Gastrocnemius medialis (tissue), 4 donors: ENCODE data around the gene DMD. TPM values are rescaled to one million over a fixed set of nuclear protein-coding genes. Genes with fewer than 3 reads are reported as not detected.
A peak's percentile ranks its signal among the peaks of the same experiment; 100 is the strongest.

ENCODE experiments used
- ATAC-seq, 2 donors: fragments of 150-250 bp; one replicate each; pipeline ENCODE4 v1.9.1; 2016
- DNase-seq, 2 donors: peaks; one replicate each; pipeline ENCODE4 v3.0.0-alpha.2; 2019
- H3K27ac ChIP-seq, 4 donors: fragments of 200-600 bp; sonication (generic); 1 replicate in 1 of 4; 2 replicates in 3 of 4; pipeline ENCODE4 v1.5.1; 2016 to 2018; ENCODE audit warnings: mild to moderate bottlenecking in 2 of 4, moderate library complexity in 1 of 4
- H3K27me3 ChIP-seq, 3 donors: fragments of 200-600 bp; sonication (generic) in 2 of 3; 1 replicate in 1 of 3; 2 replicates in 2 of 3; pipeline versions ENCODE4 v1.5.1 to v1.6.0; 2016 to 2019; ENCODE audit warnings: mild to moderate bottlenecking in 1 of 3, moderate library complexity in 1 of 3
- H3K36me3 ChIP-seq, 2 donors: fragments of 200-600 bp; sonication (generic) in 1 of 2; one replicate each; pipeline ENCODE4 v1.5.1; 2017 to 2018
- H3K4me1 ChIP-seq, 2 donors: fragments of 200-600 bp; sonication (generic) in 1 of 2; one replicate each; pipeline ENCODE4 v1.5.1; 2016 to 2017; ENCODE audit warnings: mild to moderate bottlenecking in 2 of 2
- H3K4me3 ChIP-seq, 4 donors: fragments of 200-600 bp; sonication (generic) in 3 of 4; 1 replicate in 1 of 4; 2 replicates in 3 of 4; pipeline ENCODE4 v1.5.1; 2016 to 2019; ENCODE audit warnings: mild to moderate bottlenecking in 2 of 4
- H3K9me3 ChIP-seq, 3 donors: fragments of 200-600 bp; sonication (generic) in 2 of 3; 1 replicate in 1 of 3; 2 replicates in 2 of 3; pipeline ENCODE4 v1.5.1; 2016 to 2019
- CTCF ChIP-seq, 5 experiments: fragments of 450-650 bp in 3 of 5; fragments of 200-600 bp in 2 of 5; sonication (generic) in 2 of 5; IDR thresholded peaks in 4 of 5; conservative IDR thresholded peaks in 1 of 5; 1 replicate in 4 of 5; 2 replicates in 1 of 5; pipeline ENCODE4 v1.5.1; 2016 to 2019; ENCODE audit warnings: antibody characterized with exemption in 5 of 5, mild to moderate bottlenecking in 3 of 5, moderate library complexity in 3 of 5
- POLR2A ChIP-seq, 2 donors: fragments of 450-650 bp; IDR thresholded peaks; one replicate each; pipeline ENCODE4 v1.6.1; 2017; ENCODE audit warnings: antibody characterized with exemption in 2 of 2, mild to moderate bottlenecking in 2 of 2, moderate library complexity in 2 of 2
- in situ Hi-C, 4 donors: fragments of 200-750 bp; cut with MboI; loops; one replicate each; pipeline versions ENCODE4 v1.15.0 to v1.8.0; 2017; ENCODE audit warnings: low sequenced_read_pairs in 4 of 4
- intact Hi-C: fragments of 100-400 bp; cut with DNase I; formaldehyde crosslinking; loops from one replicate; pipeline ENCODE4 v1.15.1; 2023; ENCODE audit warnings: low total_unique reads
- total RNA-seq, 4 donors: library from RNA; depleted of rRNA; stranded (reverse); fragments of >200 nt; gene quantifications; one replicate each; pipeline versions ENCODE4 v1.1.0 to v1.2.3, GENCODE V29; 2016

DMD gene
- total RNA-seq, 4 donors from 2014 or later: 53.5 to 201 (median 98.9) TPM

GRCh38 chrX:32045149-32045548, 1166.2 kb downstream of the DMD start:
- in situ Hi-C loops (no loop called here), intact Hi-C loops (no loop called here)
- no peaks in the 10 kb centered on the region for H3K27me3 ChIP-seq
- peak overlapping the region in 1 of 4 donors; percentile 27 for H3K27ac ChIP-seq
- no peaks in the 10 kb centered on the region for H3K9me3 ChIP-seq
- no peaks in the 10 kb centered on the region for H3K4me1 ChIP-seq
- TF ChIP-seq POLR2A (IDR thresholded peaks at IDR 0.05): no peak
- ATAC-seq (peak; percentile 54 to 90), DNase-seq (peak; percentile 8 to 32)
- no peak overlapping the region for H3K4me3 ChIP-seq
- H3K36me3 ChIP-seq: no peaks in the 10 kb centered on the region

GRCh38 chrX:32041181-32041580, 1170.2 kb downstream of the DMD start:
- in situ Hi-C loops: no loop called here
- TF ChIP-seq CTCF (IDR thresholded peaks at IDR 0.05 in 4 of 5, conservative IDR thresholded peaks at IDR 0.05 in 1 of 5): no peak
- TF ChIP-seq POLR2A (IDR thresholded peaks at IDR 0.05): no peak
- Histone ChIP-seq H3K27ac (no peak overlapping the region), H3K27me3 (no peaks in the 10 kb centered on the region), H3K4me3 (no peak overlapping the region), H3K9me3 (no peaks in the 10 kb centered on the region), H3K4me1 (no peaks in the 10 kb centered on the region), H3K36me3 (no peaks in the 10 kb centered on the region)
- ATAC-seq: no peak
- DNase-seq: no peak
- intact Hi-C loops: no loop called here

GRCh38 chrX:32026772-32027171, 1184.6 kb downstream of the DMD start:
- intact Hi-C loops: no loop called here
- Histone ChIP-seq H3K27ac (no peak overlapping the region), H3K4me1 (no peaks in the 10 kb centered on the region), H3K36me3 (no peaks in the 10 kb centered on the region), H3K9me3 (no peaks in the 10 kb centered on the region), H3K27me3 (no peaks in the 10 kb centered on the region), H3K4me3 (no peak overlapping the region)
- in situ Hi-C loops: no loop called here
- DNase-seq (no peak), ATAC-seq (no peak)
- no peak for TF ChIP-seq POLR2A (IDR thresholded peaks at IDR 0.05)
- TF ChIP-seq CTCF (IDR thresholded peaks at IDR 0.05 in 4 of 5, conservative IDR thresholded peaks at IDR 0.05 in 1 of 5): no peak

GRCh38 chrX:32024072-32024471, 1187.3 kb downstream of the DMD start:
- no peak for ATAC-seq
- no peaks in the 10 kb centered on the region for H3K9me3 ChIP-seq
- in situ Hi-C loops (no loop called here), intact Hi-C loops (no loop called here)
- no peak for DNase-seq
- no peaks in the 10 kb centered on the region for H3K36me3 ChIP-seq
- no peaks in the 10 kb centered on the region for H3K27me3 ChIP-seq
- no peak overlapping the region for H3K4me3 ChIP-seq
- TF ChIP-seq CTCF (IDR thresholded peaks at IDR 0.05 in 4 of 5, conservative IDR thresholded peaks at IDR 0.05 in 1 of 5) (no peak), POLR2A (IDR thresholded peaks at IDR 0.05) (no peak)
- no peaks in the 10 kb centered on the region for H3K4me1 ChIP-seq
- no peak overlapping the region for H3K27ac ChIP-seq

- no peaks in the 10 kb centered on the region for H3K27me3 ChIP-seq
- no peaks in the 10 kb centered on the region for H3K9me3 ChIP-seq
- ATAC-seq: peak in 1 of 2 donors; percentile 24
- no peak for DNase-seq
- no peaks in the 10 kb centered on the region for H3K36me3 ChIP-seq
- TF ChIP-seq CTCF (IDR thresholded peaks at IDR 0.05 in 4 of 5, conservative IDR thresholded peaks at IDR 0.05 in 1 of 5): no peak
- TF ChIP-seq POLR2A (IDR thresholded peaks at IDR 0.05): no peak
- H3K4me3 ChIP-seq: no peak overlapping the region
- intact Hi-C loops (no loop called here), in situ Hi-C loops (no loop called here)
- no peaks in the 10 kb centered on the region for H3K4me1 ChIP-seq
- no peak overlapping the region for H3K27ac ChIP-seq
These were observed 1195.2 kb downstream of the DMD start for GRCh38 chrX:32016195-32016594.
